Measurements from ENCODE around the gene PPFIA4.
A peak's percentile ranks its signal among the peaks of the same experiment; 100 is the strongest.

The PPFIA4 gene

DNA sequence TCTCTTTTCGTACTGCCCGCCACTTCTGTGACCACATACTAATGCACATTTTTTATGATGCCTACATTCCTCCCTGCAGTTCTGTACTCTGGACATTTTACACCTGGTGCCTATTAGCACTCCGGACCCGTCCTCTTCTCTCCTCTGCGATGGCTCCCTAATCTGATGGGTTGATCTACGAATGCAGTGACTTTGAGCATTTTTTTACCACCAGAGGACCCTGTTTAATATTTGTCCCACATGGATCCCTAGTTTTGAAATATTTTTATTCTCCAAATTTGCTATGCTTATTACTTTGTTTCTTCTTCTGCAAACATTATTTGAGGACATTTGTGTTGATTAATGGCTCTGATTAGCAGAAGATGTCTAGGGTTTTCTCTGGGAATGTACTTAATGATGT, 5.2 kb downstream of the PPFIA4 start:
- Histone ChIP-seq H3K79me2 (ENCODE audit: insufficient read depth, low read length) (no peaks in the 10 kb centered on the region), H3K27ac (ENCODE audit: low read length) (no peak overlapping the region), H3K27me3 (ENCODE audit: insufficient read depth, low read length, poor library complexity) (peaks cover 3% of the 10 kb centered on the region), H3K4me2 (ENCODE audit: insufficient read depth, low read length) (no peak overlapping the region), H3K9me3 (ENCODE audit: insufficient read depth, low read length, severe bottlenecking) (no peaks in the 10 kb centered on the region), H3K9ac (ENCODE audit: low read depth, low read length) (no peak overlapping the region), H2AFZ (ENCODE audit: low read depth, low read length) (no peak overlapping the region), H3K36me3 (ENCODE audit: insufficient read depth, low read length) (no peaks in the 10 kb centered on the region), H4K20me1 (ENCODE audit: insufficient read depth, low read length) (no peaks in the 10 kb centered on the region), H3K4me3 (ENCODE audit: low read depth in 1 of 2, low read length in 2 of 2) (no peak overlapping the region), H3K4me1 (ENCODE audit: insufficient read depth, low read length) (no peaks in the 10 kb centered on the region)
- no peak for DNase-seq
- TF ChIP-seq, protein P1, sequence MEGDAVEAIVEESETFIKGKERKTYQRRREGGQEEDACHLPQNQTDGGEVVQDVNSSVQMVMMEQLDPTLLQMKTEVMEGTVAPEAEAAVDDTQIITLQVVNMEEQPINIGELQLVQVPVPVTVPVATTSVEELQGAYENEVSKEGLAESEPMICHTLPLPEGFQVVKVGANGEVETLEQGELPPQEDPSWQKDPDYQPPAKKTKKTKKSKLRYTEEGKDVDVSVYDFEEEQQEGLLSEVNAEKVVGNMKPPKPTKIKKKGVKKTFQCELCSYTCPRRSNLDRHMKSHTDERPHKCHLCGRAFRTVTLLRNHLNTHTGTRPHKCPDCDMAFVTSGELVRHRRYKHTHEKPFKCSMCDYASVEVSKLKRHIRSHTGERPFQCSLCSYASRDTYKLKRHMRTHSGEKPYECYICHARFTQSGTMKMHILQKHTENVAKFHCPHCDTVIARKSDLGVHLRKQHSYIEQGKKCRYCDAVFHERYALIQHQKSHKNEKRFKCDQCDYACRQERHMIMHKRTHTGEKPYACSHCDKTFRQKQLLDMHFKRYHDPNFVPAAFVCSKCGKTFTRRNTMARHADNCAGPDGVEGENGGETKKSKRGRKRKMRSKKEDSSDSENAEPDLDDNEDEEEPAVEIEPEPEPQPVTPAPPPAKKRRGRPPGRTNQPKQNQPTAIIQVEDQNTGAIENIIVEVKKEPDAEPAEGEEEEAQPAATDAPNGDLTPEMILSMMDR (IDR thresholded peaks at IDR 0.05; ENCODE audit: borderline replicate concordance, extremely low read depth, low read length, poor library complexity, severe bottlenecking) = peak; percentile 32
- TF ChIP-seq EZH2 (IDR thresholded peaks at IDR 0.05; ENCODE audit: borderline replicate concordance, low read depth, low read length, severe bottlenecking) = no peak
- ATAC-seq (ENCODE audit: insufficient read depth, low read depth) = no peak

DNA sequence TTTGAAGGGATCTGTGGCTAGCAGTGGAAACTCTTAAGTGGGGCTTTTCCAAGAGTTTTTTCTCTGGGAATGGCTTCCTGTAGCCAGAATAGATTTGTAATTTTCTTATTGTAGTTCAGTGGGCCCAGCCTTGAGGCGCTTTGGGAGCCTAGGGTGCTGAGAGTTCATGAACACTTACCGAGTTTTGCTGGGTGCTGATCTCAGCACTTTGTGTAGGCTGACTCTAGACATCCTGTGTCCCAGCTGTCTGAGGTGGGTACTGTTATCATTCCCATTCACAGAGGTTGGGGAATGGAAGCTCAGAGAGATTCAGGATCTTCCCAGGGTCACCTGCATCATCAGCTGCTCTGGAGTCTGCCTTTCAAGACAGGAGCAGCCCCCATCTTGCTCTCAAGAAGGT, 7.0 kb downstream of the PPFIA4 start:
- H3K9ac ChIP-seq (ENCODE audit: low read depth, low read length) = no peak overlapping the region
- no peaks in the 10 kb centered on the region for H3K79me2 ChIP-seq (ENCODE audit: insufficient read depth, low read length)
- no peaks in the 10 kb centered on the region for H3K9me3 ChIP-seq (ENCODE audit: insufficient read depth, low read length, severe bottlenecking)
- DNase-seq (no peak), ATAC-seq (ENCODE audit: insufficient read depth, low read depth) (no peak)
- H3K4me2 ChIP-seq (ENCODE audit: insufficient read depth, low read length) = no peak overlapping the region
- H2AFZ ChIP-seq (ENCODE audit: low read depth, low read length) = no peak overlapping the region
- H3K27me3 ChIP-seq (ENCODE audit: insufficient read depth, low read length, poor library complexity) = peaks cover 9% of the 10 kb centered on the region
- H3K27ac ChIP-seq (ENCODE audit: low read length) = no peak overlapping the region
- H3K4me1 ChIP-seq (ENCODE audit: insufficient read depth, low read length) = no peaks in the 10 kb centered on the region
- TF ChIP-seq, protein P1 (IDR thresholded peaks at IDR 0.05; ENCODE audit: borderline replicate concordance, extremely low read depth, low read length, poor library complexity, severe bottlenecking) = no peak
- no peak for TF ChIP-seq EZH2 (IDR thresholded peaks at IDR 0.05; ENCODE audit: borderline replicate concordance, low read depth, low read length, severe bottlenecking)
- H3K4me3 ChIP-seq (ENCODE audit: low read depth in 1 of 2, low read length in 2 of 2) = no peak overlapping the region
- no peaks in the 10 kb centered on the region for H3K36me3 ChIP-seq (ENCODE audit: insufficient read depth, low read length)
- no peaks in the 10 kb centered on the region for H4K20me1 ChIP-seq (ENCODE audit: insufficient read depth, low read length)

DNA sequence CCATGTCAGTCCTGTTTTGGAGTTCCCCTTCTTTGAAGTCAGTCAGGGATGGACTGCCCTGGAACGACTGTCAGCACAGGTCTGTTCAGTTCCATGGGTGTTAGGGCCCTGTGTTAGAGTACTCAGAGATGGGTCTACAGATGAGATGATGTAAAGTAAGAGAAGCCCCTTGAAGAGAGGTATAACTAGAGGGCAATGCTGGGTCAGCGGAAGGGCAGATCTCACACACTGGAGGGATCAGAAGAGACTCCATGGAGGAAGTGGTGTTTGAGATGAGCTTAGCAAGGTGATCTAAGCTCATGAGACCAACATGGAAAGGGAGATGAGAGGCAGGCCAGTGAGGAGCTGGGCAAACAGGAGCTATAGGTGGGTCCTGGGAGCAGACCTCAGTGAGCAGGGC, 7.6 kb downstream of the PPFIA4 start:
- H3K27me3 ChIP-seq (ENCODE audit: insufficient read depth, low read length, poor library complexity) = peaks cover 9% of the 10 kb centered on the region
- H3K36me3 ChIP-seq (ENCODE audit: insufficient read depth, low read length) = no peaks in the 10 kb centered on the region
- H3K79me2 ChIP-seq (ENCODE audit: insufficient read depth, low read length) = no peaks in the 10 kb centered on the region
- no peaks in the 10 kb centered on the region for H3K4me1 ChIP-seq (ENCODE audit: insufficient read depth, low read length)
- DNase-seq (no peak), ATAC-seq (ENCODE audit: insufficient read depth, low read depth) (no peak)
- no peaks in the 10 kb centered on the region for H3K9me3 ChIP-seq (ENCODE audit: insufficient read depth, low read length, severe bottlenecking)
- no peak overlapping the region for H3K9ac ChIP-seq (ENCODE audit: low read depth, low read length)
- H3K27ac ChIP-seq (ENCODE audit: low read length) = no peak overlapping the region
- H3K4me2 ChIP-seq (ENCODE audit: insufficient read depth, low read length) = no peak overlapping the region
- no peaks in the 10 kb centered on the region; the same call in 1 of the 2 replicates for H4K20me1 ChIP-seq (ENCODE audit: insufficient read depth, low read length)
- H3K4me3 ChIP-seq (ENCODE audit: low read depth in 1 of 2, low read length in 2 of 2) = no peak overlapping the region
- TF ChIP-seq, protein P1 (IDR thresholded peaks at IDR 0.05; ENCODE audit: borderline replicate concordance, extremely low read depth, low read length, poor library complexity, severe bottlenecking) = no peak
- TF ChIP-seq EZH2 (IDR thresholded peaks at IDR 0.05; ENCODE audit: borderline replicate concordance, low read depth, low read length, severe bottlenecking) = no peak
- H2AFZ ChIP-seq (ENCODE audit: low read depth, low read length) = no peak overlapping the region

All from DND-41 (cell line).